ENCODE data around the gene PSG3.
"Not testable (repeated sequence)": the region's sequence is repeated elsewhere in the genome, so short reads cannot be mapped to it uniquely, and the experiment has no call there.

PSG3 gene

DNA sequence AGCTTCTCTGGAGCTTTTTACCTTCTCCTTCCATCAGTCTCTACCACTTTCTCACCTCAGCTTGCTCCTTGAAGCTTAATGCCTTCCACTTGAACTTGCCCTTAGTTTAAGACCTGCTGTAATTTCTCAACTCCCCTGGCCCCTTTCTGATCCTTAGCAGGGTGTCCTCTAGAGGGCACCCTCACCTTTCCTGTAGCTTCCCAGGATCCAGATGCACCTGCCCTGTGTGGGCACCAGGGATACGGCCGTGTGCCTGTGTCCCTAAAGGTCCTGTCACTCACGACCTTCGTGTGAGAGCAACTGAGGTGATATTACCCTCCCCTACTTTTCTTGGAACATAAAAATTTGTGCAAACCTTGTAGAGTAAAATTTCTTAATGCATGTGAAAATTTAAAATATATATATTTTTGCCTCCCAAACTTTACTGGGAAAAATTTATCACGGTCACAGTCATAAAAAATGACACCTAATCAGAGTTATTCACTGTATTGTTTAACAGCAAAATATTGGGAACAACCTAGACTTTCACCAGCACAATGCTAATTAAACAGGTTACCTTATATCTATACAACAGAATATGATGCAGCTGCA, 46.4 kb downstream of the PSG3 start:
- no peak for DNase-seq

DNA sequence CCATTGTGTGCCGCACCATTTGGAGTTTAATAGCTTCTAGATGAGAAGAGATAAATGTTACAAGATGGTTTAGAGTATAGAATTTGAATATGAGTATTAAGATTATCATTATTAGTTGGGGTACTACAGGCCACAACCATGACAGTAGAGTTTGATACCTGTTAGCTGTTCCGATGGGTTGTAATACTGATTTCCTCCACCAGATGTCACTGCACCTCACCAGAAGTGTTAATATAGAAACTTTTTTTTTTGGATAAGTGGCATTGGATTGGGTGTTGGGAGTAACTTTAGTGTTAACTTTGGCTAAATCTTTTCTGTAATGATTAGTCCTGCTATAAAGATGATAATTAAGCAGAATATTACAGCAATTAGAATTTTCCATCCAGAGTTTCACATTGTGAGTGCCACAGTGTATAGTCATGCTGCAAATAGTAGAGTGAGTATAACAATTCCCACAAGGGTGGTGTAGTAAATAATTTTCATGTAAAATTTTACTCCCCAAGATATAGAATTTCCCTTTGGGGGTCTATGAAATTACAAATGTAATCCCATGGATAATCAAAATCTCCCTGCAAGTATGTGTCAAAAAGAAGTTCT, 56.3 kb downstream of the PSG3 start:
- DNase-seq: no peak

DNA sequence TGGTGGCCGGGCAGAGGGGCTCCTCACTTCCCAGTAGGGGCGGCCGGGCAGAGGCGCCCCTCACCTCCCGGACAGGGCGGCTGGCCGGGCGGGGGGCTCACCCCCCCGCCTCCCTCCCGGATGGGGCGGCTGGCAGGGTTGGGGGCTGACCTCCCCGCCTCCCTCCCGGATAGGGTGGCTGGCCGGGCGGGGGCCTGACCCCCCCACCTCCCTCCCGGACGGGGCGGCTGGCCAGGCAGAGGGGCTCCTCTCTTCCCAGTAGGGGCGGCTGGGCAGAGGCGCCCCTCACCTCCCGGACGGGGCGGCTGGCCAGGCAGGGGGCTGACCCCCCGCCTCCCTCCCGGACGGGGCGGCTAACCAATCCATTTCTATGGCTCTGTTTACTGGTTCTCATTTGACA, 64.0 kb downstream of the PSG3 start:
- not testable (repeated sequence) for DNase-seq

GRCh38 chr19:42674549-42674948, 65.7 kb downstream of the PSG3 start:
- DNase-seq: not testable (repeated sequence)

Measured in CD4-positive, alpha-beta T cell treated with Interferon gamma for 1 hour (primary cell).